ENCODE results near the gene RNF19B.

RNF19B gene

GRCh38 chr1:32928285-32928684 lies 36.3 kb downstream of the RNF19B start:
- Histone ChIP-seq H3K9ac (no peak overlapping the region), H3K4me3 (no peak overlapping the region), H4K20me1 (peaks cover 3 to 49% (median 22%) of the 10 kb centered on the region in 11 experiments; a peak in 13 of 22 replicates), H3K27me3 (peaks cover 41 to 50% (median 44%) of the 10 kb centered on the region in 11 experiments), H3K9me3 (replicated peaks in 1 of 11) (peaks cover 0 to 6% (median 0%) of the 10 kb centered on the region in 11 experiments; a peak in 1 of 22 replicates), H3K36me3 (peaks cover 0 to 22% (median 12%) of the 10 kb centered on the region in 11 experiments; a peak in 17 of 22 replicates), H3K4me2 (no peak overlapping the region), H3K27ac (no peak overlapping the region), H3K4me1 (peaks cover 0 to 6% (median 0%) of the 10 kb centered on the region in 10 experiments; a peak in 3 of 20 replicates)
- no peak for TF ChIP-seq Cebpa-rat (IDR thresholded peaks at IDR 0.05)

- Histone ChIP-seq H3K27ac (no peak overlapping the region), H3K36me3 (peaks cover 0 to 14% (median 5%) of the 10 kb centered on the region in 11 experiments; a peak in 13 of 22 replicates), H3K9ac (no peak overlapping the region), H3K9me3 (replicated peaks in 1 of 11) (peaks cover 0 to 6% (median 0%) of the 10 kb centered on the region in 11 experiments; a peak in 1 of 22 replicates), H4K20me1 (peaks cover 3 to 49% (median 17%) of the 10 kb centered on the region in 11 experiments; a peak in 13 of 22 replicates), H3K4me2 (no peak overlapping the region), H3K4me1 (peaks cover 0 to 6% (median 0%) of the 10 kb centered on the region in 10 experiments; a peak in 3 of 20 replicates), H3K27me3 (peaks cover 45 to 58% (median 51%) of the 10 kb centered on the region in 11 experiments), H3K4me3 (no peak overlapping the region)
- TF ChIP-seq Cebpa-rat (IDR thresholded peaks at IDR 0.05), result no peak
Observed at GRCh38 chr1:32927441-32927840, 37.2 kb downstream of the RNF19B start.

- Histone ChIP-seq H3K27ac (no peak overlapping the region), H3K9me3 (replicated peaks in 1 of 11) (peaks cover 0 to 6% (median 0%) of the 10 kb centered on the region in 11 experiments; a peak in 1 of 22 replicates), H3K36me3 (peaks cover 0 to 5% (median 0%) of the 10 kb centered on the region in 11 experiments; a peak in 3 of 22 replicates), H3K9ac (no peak overlapping the region), H3K4me1 (peaks cover 0 to 6% (median 0%) of the 10 kb centered on the region in 10 experiments; a peak in 3 of 20 replicates), H4K20me1 (peaks cover 0 to 42% (median 13%) of the 10 kb centered on the region in 11 experiments; a peak in 10 of 22 replicates), H3K4me2 (no peak overlapping the region), H3K27me3 (peaks cover 45 to 58% (median 51%) of the 10 kb centered on the region in 11 experiments), H3K4me3 (no peak overlapping the region)
- TF ChIP-seq Cebpa-rat (IDR thresholded peaks at IDR 0.05), result no peak
Observed at GRCh38 chr1:32926562-32926961, 38.0 kb downstream of the RNF19B start.

- peaks cover 0 to 12% (median 5%) of the 10 kb centered on the region in 10 experiments; a peak in 5 of 20 replicates for H3K4me1 ChIP-seq
- H4K20me1 ChIP-seq, result peaks cover 0 to 41% (median 9%) of the 10 kb centered on the region in 11 experiments; a peak in 10 of 22 replicates
- H3K4me2 ChIP-seq, result no peak overlapping the region
- no peaks in the 10 kb centered on the region for H3K36me3 ChIP-seq
- TF ChIP-seq Cebpa-rat (IDR thresholded peaks at IDR 0.05), result no peak
- no peak overlapping the region for H3K9ac ChIP-seq
- H3K27me3 ChIP-seq, result peaks cover 45 to 58% (median 51%) of the 10 kb centered on the region in 11 experiments
- H3K27ac ChIP-seq, result no peak overlapping the region
- no peak overlapping the region for H3K4me3 ChIP-seq
- H3K9me3 ChIP-seq (replicated peaks in 1 of 11), result peaks cover 0 to 6% (median 0%) of the 10 kb centered on the region in 11 experiments; a peak in 1 of 22 replicates
Observed at GRCh38 chr1:32925403-32926162, 39.0 kb downstream of the RNF19B start.

- peaks cover 0 to 6% (median 0%) of the 10 kb centered on the region in 11 experiments; a peak in 1 of 22 replicates for H3K9me3 ChIP-seq (replicated peaks in 1 of 11)
- peaks cover 0 to 18% (median 7%) of the 10 kb centered on the region in 10 experiments; a peak in 10 of 20 replicates for H3K4me1 ChIP-seq
- 0 out of 20 replicates have a peak overlapping the region, but pooled peaks of 1 of the 10 experiments have one; percentile 11 for H3K4me3 ChIP-seq
- H3K27ac ChIP-seq, result no peak overlapping the region
- peaks cover 0 to 34% (median 9%) of the 10 kb centered on the region in 11 experiments; a peak in 10 of 22 replicates for H4K20me1 ChIP-seq
- TF ChIP-seq Cebpa-rat (IDR thresholded peaks at IDR 0.05), result no peak
- H3K9ac ChIP-seq, result no peak overlapping the region; a peak in 1 of 22 replicates
- no peaks in the 10 kb centered on the region for H3K36me3 ChIP-seq
- H3K27me3 ChIP-seq, result peaks cover 45 to 58% (median 51%) of the 10 kb centered on the region in 11 experiments
- peak overlapping the region in 2 of 11 experiments; percentile 2 to 35; a peak in 4 of 22 replicates for H3K4me2 ChIP-seq
Observed at GRCh38 chr1:32924881-32925344, 39.7 kb downstream of the RNF19B start.

GRCh38 chr1:32920833-32921232 lies 43.8 kb downstream of the RNF19B start:
- peaks cover 27 to 33% (median 32%) of the 10 kb centered on the region in 11 experiments for H3K27me3 ChIP-seq
- H3K4me2 ChIP-seq, result peak overlapping the region in 4 of 11 experiments; percentile 5 to 41 (median 38); a peak in 6 of 22 replicates
- H3K36me3 ChIP-seq, result no peaks in the 10 kb centered on the region
- H3K4me1 ChIP-seq, result peaks cover 7 to 26% (median 14%) of the 10 kb centered on the region in 10 experiments; a peak in 17 of 20 replicates
- no peaks in the 10 kb centered on the region for H3K9me3 ChIP-seq (replicated peaks in 1 of 11)
- TF ChIP-seq Cebpa-rat (IDR thresholded peaks at IDR 0.05), result no peak
- H3K9ac ChIP-seq, result no peak overlapping the region
- no peak overlapping the region for H3K27ac ChIP-seq
- H4K20me1 ChIP-seq, result peaks cover 0 to 14% (median 3%) of the 10 kb centered on the region in 11 experiments; a peak in 6 of 22 replicates
- H3K4me3 ChIP-seq, result no peak overlapping the region

GRCh38 chr1:32919811-32920733 lies 44.5 kb downstream of the RNF19B start:
- no peaks in the 10 kb centered on the region for H3K36me3 ChIP-seq
- no peaks in the 10 kb centered on the region for H3K9me3 ChIP-seq (replicated peaks in 1 of 11)
- H3K4me3 ChIP-seq, result no peak overlapping the region
- peaks cover 0 to 12% (median 0%) of the 10 kb centered on the region in 11 experiments; a peak in 6 of 22 replicates for H4K20me1 ChIP-seq
- H3K27ac ChIP-seq, result no peak overlapping the region
- peaks cover 7 to 25% (median 14%) of the 10 kb centered on the region in 10 experiments; a peak in 17 of 20 replicates for H3K4me1 ChIP-seq
- peak overlapping the region in 8 of 11 experiments; percentile 5 to 52 (median 34); a peak in 13 of 22 replicates for H3K4me2 ChIP-seq
- no peak for TF ChIP-seq Cebpa-rat (IDR thresholded peaks at IDR 0.05)
- no peak overlapping the region for H3K9ac ChIP-seq
- peaks cover 19 to 26% (median 24%) of the 10 kb centered on the region in 11 experiments for H3K27me3 ChIP-seq

- H3K9me3 ChIP-seq (replicated peaks in 1 of 11), result no peaks in the 10 kb centered on the region
- TF ChIP-seq Cebpa-rat (IDR thresholded peaks at IDR 0.05), result no peak
- no peaks in the 10 kb centered on the region for H4K20me1 ChIP-seq
- peaks cover under 1 to 7% (median 6%) of the 10 kb centered on the region in 11 experiments; a peak in 17 of 22 replicates for H3K27me3 ChIP-seq
- no peak overlapping the region for H3K9ac ChIP-seq
- H3K4me1 ChIP-seq, result peaks cover 6 to 22% (median 14%) of the 10 kb centered on the region in 10 experiments; a peak in 17 of 20 replicates
- H3K4me2 ChIP-seq, result peak overlapping the region in 5 of 11 experiments; percentile 24 to 49 (median 45); a peak in 6 of 22 replicates
- no peak overlapping the region for H3K27ac ChIP-seq
- H3K4me3 ChIP-seq, result no peak overlapping the region
- no peaks in the 10 kb centered on the region for H3K36me3 ChIP-seq
Observed at GRCh38 chr1:32918179-32918578, 46.4 kb downstream of the RNF19B start.
